GM19397 (cell line): Measurements from ENCODE around the gene ARIH1.

Experiments
- ATAC-seq: cut with Tn5 transposase; IDR thresholded peaks from one replicate; pipeline ENCODE4 v1.9.1; 2021; ENCODE audit warnings: mild to moderate bottlenecking, moderate library complexity; ENCODE audit not compliant: unreplicated experiment

ARIH1 gene

DNA sequence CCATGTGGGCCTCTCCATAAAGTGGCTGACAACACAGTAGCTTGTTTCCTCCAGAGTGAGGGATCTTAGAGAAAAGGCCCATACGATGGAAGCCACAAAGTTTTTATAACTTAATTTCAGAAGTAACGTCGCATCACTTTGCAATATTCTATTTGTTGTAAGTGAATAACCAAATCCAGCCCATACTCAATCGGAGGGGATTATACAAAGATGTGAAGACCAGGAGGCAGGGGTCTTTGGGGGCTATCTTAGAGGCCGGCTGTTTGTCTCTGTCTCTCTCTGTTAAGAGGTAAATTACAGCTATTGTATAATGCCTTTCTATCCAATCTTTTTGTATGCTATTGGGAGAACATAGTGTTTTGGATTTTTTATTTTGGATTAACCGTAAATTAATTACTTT lies 9.1 kb downstream of the ARIH1 start:
- no peak for ATAC-seq

DNA sequence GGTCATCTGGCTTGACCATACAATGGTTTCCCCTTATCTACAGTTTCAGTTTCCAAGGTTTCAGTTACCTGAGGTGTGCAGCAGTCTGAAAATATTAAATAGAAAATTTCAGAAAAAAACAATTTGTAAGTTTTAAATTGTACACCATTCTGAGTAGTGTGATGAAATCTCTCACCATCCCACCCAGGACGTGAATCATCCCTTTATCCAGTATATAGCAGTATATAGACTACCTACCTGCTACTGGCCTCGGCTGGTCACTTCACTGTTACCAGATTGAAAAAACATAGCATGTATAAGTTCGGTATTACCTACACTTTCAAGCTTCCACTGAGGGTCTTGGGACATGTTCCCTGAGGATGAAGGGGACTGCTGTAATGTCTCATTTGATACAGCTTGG lies 12.0 kb downstream of the ARIH1 start:
- ATAC-seq, result no peak

DNA sequence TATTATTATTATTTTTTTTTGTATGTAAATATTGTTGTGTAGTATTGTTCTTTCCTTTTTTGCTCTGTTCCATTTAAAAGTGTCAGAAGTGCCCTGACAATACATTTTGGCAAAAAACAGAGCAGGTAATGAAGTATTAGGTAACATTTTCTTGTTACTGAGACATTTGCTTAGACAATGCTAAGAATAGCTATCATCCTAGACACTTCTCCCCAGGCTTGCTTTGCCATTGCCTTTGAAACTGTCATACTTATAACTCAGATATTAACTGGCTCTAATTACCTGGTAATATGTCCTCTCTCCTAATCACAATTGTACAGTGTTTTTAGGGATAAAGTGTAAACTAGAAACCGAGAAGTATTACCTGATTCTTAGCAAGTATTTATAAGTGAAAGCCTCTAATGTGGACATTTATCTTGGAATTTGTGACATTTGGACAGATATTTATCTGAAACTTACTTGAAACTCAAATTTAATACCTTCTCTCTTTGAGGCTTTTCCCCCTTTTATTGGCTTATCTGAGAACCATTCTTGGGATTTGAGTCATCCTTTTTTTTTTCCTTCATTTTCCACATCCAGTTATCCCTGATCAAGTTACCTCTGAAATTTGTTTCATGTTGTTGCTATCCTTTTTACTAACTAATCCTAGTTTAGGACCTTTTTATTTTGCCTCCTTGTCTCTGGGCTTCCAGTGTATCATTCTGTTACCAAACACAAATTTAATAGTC lies 13.1 kb downstream of the ARIH1 start:
- no peak for ATAC-seq

DNA sequence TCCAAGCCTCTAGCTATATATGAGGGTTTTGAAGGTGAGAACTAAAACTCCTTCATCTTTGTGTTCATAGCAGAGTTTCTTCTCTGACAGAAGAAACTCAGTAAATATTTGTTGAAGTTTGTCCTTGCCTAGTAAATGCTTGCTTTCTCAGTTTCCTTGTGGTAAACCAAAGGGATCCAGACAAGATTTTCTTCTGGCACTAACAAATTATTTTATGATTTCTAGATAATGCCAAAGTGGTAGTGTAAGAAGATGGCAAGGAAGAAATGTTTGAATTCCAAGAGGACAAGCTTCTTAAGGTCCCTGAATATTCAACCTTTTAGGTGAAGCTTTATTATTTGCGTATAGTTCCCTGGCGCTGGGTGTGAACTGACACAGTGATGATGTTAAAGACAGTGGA lies 14.4 kb downstream of the ARIH1 start:
- no peak for ATAC-seq

DNA sequence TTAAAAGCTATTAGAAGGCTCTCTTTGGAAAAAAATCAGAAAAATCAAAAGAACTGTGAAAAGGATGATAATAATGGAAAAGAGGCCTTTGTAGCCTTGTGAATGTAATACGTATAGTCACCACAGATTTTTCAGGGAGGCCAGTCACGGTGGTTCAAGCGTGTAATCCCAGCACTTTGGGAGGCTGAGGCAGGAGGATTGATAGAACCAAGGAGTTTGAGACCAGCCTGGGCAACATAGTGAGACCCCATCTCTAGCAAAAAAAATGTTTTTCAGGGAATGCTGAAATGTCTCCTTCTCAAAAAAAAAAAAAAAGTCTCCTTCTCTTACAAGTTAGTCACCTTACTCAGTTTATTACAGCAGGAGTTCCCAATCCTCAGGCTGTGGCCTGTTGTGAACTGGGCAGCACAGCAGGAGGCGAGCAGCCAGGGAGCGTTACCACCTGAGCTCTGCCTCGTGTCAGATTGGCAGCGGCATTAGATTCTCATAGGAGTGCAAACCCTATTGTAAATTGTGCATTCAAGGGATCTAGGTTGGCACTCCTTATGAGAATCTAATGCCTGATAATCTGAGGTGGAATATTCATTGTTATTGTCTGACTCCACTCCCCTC lies 15.9 kb downstream of the ARIH1 start:
- no peak for ATAC-seq

DNA sequence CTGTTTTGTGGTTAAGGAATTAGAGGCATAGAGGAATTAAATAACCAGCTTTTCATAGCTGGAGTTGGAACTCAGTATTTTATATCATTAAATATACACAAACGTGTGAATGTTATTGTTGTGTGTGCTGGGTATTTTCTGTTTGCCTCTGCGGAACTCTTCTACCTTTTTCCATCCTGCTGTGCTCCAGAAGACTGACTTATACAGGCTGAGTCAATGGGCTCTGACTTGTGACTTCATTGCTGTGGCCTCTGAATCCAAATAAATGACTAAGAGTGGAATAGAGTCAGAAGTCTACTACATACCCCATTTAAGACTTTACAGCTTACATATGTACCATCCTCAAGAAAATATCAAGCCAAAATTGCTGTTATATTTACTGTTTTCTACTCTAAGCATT lies 17.6 kb downstream of the ARIH1 start:
- no peak for ATAC-seq

DNA sequence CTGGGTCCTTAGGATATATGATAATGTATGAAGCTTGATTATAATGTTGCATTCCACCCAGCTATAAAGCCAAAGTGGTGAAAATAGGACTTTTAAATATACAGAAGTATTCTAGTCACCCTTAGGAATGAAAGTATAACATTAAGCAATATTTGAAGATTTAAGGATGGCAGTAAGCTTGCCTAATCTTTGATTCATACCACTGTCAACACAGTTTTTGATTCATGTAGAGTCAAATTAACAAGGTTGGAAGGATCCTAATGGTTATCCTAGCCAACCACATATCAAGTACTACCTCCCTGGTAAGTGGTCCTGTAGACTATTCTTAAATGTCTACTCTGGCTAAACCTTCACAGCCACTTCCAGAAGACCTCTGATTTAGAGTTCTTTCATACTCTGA lies 18.6 kb downstream of the ARIH1 start:
- ATAC-seq, result no peak

DNA sequence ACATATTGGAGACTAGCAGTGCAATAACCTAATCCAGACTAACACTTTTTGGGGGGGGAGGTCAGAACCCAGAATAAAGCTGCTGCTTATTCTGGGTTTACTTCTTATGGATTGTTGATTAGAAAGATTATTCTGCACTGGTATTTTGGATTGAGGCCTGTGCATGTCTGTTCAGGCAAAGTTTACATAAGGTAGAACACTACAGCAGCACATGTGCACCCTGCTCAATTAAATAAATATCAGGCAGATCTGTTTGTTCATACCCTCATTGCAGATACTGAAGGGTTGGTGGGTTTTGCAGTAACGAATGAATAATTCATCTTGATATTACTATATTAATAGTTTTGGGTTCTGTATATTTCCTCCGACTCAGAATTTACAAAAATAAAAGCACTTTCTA lies 19.1 kb downstream of the ARIH1 start:
- ATAC-seq, result no peak

DNA sequence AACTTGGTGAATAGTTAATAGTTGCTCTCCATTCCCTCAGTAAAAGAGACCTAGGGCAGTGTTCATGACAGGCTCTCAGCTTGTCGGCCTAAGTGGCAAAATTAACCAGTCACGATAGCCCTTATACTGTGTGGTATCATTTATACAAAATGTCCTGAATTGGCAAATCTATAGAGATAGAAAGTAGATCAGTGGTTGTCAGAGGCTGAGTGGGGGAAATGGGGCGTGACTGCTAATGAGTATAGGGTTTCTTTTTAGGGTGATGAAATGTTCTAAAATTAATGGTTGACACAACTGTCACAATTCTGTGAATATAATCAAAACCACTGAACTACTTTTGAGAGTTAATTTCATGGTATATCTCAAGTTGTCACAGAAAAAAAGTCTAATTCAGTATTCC lies 20.9 kb downstream of the ARIH1 start:
- ATAC-seq, result no peak

DNA sequence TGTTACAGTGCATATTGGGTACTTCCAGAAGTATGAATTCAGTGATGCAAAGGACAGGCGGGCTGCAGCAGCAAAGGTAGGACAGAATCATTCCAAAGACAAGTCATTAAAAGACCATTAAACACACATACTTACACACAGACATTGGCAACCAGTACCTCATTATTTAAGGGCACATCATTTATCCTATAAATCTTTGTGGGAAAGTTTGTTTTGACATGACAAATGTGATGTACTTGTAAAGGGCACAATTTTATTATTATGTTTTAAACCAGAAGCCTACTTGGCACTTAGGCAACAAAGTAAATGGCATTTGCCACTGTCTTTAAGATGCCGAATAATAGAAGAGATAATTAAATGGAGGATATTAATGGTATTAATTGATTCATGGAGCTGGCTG lies 22.7 kb downstream of the ARIH1 start:
- ATAC-seq, result no peak

DNA sequence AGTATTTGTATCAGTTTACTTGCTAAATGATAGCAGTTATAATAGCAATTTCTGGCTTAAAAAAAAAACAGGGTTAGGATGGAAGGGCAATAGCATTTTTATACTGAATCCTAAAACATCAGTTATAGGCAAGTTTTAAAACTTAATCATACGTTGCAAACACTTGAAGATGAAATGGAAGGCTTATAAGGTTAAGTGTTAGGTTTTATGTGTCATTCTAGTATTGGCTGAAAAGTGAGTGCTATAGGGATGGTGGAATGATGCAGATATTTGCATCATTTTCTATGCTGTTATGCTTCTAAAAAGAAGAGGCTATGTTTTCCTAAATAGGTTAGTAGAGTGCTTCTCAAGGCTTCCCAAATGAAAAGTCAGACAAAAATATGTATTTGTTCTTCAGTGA lies 23.3 kb downstream of the ARIH1 start:
- ATAC-seq, result no peak

DNA sequence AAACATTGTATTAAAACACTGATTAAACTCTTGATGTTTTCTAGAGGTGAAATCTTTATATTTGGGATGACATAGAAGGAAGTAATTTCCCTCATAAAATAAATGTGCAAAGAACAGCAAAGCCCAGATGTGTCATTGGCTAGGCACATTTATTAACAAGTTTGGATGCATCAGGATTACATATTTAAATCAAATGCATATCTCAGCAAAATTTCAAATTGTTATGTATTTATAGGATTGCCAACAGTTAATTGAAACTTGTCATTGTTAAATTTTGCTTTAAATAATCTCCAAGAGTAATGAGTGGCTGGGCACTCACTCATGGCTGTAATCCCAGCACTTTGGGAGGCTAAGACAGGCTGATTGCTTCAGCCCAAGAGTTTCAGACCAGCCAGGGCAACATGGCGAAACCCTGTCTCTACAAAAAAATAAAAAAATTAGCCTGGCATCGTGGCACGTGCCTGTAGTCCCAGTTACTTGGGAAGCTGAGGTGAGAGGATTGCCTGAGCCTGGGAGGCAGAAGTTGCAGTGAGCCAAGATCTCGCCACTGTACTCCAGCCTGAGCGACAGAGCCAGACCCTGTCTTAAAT lies 28.2 kb downstream of the ARIH1 start:
- no peak for ATAC-seq

DNA sequence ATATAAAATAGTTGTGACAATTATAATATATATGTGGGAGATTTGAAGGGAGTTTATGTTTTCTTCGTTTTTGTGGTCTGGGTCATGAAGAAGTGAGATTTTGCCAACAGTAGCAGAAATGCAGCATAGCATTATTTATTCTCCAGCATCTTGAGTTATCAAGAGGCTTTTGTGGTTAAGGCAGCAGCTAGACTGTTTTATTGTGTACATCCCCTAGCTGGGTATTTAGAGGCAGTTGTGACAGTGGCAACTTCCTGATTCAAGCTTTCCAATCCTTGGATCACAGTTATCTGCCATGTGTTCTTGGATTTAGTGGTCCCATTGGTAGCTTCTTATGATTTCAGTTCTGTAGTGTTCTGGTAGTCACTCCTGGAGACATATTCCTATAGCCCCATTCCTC lies 29.0 kb downstream of the ARIH1 start:
- ATAC-seq, result no peak

DNA sequence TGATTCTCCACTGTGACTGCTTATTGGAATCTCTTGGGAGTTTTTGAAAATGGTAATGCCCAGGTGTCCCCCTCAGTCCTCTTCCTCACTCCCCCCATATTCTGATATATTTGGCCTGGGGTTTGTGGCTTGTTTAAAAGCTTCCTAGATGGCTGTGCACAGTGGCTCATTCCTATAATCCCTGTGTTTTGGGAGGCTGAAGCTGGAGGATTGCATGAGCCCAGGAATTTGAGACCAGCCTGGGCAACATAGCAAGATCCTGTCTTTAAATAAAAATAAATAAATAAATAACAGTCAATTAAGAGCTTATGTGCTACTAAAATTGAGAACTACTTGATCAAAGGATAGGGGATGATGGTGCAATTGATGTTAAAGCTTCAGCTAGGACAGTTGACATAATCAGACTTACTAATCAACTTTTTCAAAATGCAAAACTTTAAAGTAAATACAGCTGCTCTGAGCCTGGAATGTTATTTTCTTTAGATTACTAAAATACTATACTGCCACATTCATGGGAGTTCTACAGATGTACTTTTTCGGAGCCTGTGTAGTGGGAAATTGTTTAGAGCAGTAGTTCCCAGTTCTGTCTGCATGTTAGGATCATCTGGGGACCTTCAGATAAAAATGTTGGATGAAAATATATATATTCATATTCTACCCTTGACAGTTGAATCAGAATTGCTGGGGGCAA lies 33.4 kb downstream of the ARIH1 start:
- no peak for ATAC-seq

DNA sequence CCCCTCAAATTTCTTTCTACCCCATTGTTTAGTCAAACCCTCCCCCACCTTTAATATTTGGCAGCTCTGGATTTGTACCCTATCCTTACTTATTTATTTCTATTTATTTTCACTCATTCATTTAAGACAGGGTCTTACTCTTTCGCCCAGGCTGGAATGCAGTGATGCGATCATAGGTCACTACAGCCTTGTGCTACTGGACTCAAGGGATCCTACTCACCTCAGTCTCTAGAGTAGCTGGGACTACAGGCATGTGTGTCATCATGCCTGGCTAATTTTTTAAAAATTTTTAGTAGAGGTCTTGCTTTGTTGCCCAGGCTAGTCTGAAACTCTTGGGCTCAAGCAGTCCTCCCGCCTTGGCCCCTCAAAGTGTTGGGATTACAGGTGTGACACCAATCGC lies 35.4 kb downstream of the ARIH1 start:
- no peak for ATAC-seq

DNA sequence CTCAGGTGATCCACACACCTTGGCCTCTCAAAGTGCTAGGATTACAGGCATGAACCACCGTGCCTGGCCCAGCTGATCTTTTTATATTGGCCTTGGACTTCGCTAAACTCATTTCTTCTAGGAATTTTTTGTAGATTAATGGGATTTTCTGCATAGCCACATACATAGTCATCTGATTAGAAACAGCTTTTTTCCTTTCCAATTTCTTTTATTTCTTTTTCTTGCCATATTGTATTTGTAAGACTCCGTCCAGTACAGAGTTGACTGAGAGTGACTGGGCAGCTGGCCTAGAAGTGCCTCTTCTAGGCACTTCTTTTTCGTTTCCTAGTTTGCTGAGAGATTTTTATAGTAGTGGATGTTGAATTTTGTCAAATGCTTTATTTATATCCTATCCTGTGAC lies 37.4 kb downstream of the ARIH1 start:
- no peak for ATAC-seq

DNA sequence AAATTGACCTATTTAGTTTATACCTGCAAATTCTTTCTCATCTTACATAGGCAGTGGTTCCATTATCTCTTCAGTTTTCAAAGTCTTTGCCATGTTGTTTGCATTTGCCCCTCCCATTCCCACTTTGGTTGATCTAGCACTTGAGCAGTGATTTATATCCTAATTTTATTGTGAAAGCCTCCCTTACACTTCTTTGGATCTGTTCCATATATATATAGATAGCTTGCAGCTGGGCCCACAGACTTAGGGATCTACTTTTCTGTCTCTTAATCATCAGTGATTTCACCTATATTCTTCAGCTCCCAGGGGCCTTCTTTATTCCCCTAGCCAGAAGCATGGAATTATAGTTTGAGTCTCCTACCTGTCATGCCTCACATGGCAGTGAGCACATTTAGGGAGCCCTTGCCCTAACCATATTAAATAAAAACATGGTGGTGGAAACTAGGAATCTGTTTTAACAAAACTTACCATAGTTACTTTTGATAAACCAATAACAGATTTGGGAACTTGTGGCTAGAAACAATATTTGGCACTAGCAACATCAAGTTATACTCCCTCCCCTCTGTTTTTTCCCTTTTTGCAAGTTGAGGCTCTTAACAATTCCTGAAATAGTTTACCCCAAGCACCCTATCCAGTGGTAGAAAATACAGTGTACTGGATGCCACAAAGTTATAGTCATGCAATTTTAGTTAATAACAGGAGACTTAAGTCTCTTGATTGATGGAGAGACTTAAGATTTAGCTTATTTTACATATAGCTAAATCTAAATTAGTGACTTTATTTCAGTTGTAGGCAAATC lies 41.7 kb downstream of the ARIH1 start:
- ATAC-seq, result no peak

DNA sequence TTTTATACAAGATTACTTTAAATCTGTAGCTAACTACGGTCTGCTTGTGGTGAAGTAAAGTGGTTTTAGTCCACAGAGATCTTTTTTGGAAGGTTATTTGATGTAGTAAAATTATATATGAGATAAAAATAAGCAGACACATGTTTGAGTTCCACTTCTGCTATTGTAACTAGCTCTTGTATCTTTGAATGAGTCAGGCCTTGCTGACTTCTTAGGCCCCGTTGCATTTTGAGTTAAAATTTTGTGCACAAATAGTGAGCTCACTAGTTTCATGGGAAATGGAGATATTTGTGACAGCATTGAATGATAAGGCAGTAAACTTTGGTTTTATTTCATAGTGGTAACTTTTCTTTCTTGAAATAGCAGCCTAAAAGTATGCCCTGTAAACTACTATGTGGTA lies 42.6 kb downstream of the ARIH1 start:
- no peak for ATAC-seq

DNA sequence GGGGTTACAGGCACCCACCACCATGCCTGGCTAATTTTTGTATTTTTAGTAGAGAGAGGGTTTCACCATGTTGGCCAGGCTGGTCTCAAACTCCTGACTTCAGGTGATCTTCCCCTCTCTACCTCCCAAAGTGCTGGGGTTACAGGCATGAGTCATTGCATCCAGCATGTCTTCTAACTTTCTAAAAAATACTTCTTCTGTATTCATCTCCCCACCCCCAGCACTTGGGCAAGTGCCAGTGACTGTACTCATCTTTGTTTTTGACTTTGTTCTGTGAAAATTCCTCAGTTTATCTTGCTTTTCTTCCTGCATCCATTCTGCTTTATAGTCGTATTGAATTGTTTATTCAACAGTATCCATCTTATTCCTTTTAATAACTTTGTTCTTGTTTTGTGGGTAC lies 47.6 kb downstream of the ARIH1 start:
- no peak for ATAC-seq

DNA sequence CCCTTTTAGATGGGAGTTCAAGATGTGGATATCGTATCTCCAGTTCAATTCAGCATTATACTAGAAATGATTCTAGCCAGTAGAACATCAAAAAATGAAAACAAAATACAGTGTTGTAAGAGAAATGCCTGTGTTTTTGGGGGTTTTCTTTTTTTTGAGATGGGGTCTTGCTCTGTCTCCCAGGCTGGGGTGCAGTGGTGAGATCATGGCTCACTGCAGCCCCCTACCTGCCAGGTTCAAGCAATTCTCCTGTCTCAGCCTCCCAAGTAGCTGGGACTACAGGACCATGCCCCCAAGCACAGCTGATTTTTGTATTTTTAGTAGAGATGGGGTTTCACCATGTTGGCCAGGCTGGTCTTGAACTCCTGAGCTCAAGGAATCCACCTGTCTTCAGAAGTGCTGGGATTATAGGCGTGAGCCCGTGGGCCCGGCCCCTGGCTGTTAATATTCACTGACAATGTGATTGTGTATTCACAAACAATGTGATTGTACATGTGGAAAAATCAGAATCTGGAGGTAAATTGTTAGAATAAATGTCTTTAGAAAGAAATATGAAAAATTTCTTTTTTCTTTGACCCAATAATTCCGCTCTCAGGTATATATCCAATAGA lies 59.0 kb downstream of the ARIH1 start:
- no peak for ATAC-seq

DNA sequence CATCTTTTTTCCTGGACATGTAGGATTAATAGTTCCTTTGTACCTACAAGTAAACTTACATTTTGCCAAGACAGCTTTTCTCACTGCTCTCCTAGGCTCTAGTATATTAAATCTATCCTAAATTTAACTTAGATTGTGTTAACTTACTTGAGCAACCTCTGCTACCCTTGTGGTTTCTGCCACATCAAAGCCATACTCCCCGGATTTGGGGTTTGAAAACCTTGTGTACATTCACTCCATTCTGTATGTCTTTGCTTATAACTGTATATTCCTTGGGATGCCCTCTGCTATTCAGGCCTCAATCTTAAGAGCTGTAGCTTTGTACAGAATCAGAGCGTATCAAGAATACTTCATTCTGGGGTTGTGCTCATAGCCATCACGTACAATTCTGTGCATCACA lies 60.4 kb downstream of the ARIH1 start:
- ATAC-seq, result no peak
